ENCODE results near the gene TEX2.

TEX2 gene

DNA sequence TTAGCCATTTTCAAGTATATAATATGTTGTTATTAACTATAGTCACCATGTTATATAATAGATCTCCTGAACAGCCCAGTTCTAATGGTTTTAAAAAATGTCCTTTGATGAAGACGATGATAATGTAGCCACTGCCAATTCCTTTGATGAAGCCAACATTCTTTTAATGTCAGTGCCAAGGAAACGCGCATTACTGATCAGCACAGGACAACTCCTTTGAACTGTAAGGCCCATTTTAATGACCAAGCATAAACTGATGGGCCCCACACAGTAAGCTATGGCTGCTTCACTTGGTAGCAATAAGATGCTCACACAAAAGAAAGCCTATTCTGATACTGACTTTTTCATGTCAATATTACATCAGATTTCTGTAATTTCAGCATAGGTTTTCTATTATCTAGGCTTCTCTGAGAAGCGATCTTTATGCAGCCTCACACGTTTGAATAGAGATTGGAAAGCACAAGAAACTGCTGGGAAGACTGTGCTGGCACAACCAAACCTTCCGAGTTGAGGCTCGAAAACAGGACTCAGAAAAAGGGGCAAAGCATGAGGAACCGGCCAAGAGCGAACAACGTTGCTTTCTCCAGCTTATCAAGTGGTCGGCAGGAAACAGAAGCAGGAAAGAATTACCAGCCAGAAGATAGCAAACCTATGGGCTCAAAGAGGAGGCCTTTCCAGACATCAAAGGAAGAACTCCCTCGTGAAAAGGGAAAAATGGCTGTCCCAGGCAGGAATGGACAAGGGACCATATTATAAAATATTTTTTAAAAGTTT is 152.5 kb downstream of the TEX2 start:
- Histone ChIP-seq H3K9me3 (ENCODE audit: low read length) (no peaks in the 10 kb centered on the region), H3K4me2 (ENCODE audit: low read length) (no peak overlapping the region), H4K20me1 (ENCODE audit: insufficient read depth, low read length) (no peaks in the 10 kb centered on the region), H3F3A (ENCODE audit: insufficient read depth, low read length) (no peaks in the 10 kb centered on the region), H3K27me3 (ENCODE audit: insufficient read depth, low read length) (no peaks in the 10 kb centered on the region), H3K79me2 (ENCODE audit: insufficient read depth, low read length) (no peaks in the 10 kb centered on the region), H3K9ac (ENCODE audit: low read length) (no peak overlapping the region), H2AFZ (ENCODE audit: low read length) (no peak overlapping the region), H3K4me1 (ENCODE audit: insufficient read depth, low read length, severe bottlenecking) (no peaks in the 10 kb centered on the region), H3K9me2 (ENCODE audit: low read depth, low read length) (no peaks in the 10 kb centered on the region), H3K36me3 (ENCODE audit: insufficient read depth, low read length) (no peaks in the 10 kb centered on the region), H3K27ac (ENCODE audit: low read depth, low read length, poor library complexity, severe bottlenecking) (no peak overlapping the region), H3K4me3 (ENCODE audit: low read depth, low read length, poor library complexity, severe bottlenecking) (no peak overlapping the region)
- TF ChIP-seq, protein P1, sequence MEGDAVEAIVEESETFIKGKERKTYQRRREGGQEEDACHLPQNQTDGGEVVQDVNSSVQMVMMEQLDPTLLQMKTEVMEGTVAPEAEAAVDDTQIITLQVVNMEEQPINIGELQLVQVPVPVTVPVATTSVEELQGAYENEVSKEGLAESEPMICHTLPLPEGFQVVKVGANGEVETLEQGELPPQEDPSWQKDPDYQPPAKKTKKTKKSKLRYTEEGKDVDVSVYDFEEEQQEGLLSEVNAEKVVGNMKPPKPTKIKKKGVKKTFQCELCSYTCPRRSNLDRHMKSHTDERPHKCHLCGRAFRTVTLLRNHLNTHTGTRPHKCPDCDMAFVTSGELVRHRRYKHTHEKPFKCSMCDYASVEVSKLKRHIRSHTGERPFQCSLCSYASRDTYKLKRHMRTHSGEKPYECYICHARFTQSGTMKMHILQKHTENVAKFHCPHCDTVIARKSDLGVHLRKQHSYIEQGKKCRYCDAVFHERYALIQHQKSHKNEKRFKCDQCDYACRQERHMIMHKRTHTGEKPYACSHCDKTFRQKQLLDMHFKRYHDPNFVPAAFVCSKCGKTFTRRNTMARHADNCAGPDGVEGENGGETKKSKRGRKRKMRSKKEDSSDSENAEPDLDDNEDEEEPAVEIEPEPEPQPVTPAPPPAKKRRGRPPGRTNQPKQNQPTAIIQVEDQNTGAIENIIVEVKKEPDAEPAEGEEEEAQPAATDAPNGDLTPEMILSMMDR (IDR thresholded peaks at IDR 0.05; ENCODE audit: low read length), result no peak
- no peak for TF ChIP-seq EZH2 (IDR thresholded peaks at IDR 0.05; ENCODE audit: borderline replicate concordance, low read length)

DNA sequence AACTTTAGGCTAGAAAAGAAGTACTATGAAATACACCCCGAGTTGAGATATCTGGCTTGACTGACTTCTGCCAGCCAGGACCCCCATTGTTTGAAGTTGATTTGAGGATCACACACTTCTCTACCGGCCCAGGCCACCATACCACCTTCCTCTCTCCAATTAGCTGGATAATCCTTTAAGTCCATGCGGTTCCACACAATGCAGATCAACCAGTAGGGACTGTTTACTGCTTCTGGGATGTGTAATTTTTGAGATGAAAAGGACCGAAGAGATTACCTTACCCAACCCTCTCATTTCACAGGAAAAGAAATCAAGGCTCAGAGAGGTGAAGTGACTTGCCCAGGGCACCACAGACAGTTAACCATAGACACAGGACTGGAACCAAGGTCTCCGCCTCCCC is 153.7 kb downstream of the TEX2 start:
- Histone ChIP-seq H3K4me2 (ENCODE audit: low read length) (no peak overlapping the region), H3K79me2 (ENCODE audit: insufficient read depth, low read length) (no peaks in the 10 kb centered on the region)

DNA sequence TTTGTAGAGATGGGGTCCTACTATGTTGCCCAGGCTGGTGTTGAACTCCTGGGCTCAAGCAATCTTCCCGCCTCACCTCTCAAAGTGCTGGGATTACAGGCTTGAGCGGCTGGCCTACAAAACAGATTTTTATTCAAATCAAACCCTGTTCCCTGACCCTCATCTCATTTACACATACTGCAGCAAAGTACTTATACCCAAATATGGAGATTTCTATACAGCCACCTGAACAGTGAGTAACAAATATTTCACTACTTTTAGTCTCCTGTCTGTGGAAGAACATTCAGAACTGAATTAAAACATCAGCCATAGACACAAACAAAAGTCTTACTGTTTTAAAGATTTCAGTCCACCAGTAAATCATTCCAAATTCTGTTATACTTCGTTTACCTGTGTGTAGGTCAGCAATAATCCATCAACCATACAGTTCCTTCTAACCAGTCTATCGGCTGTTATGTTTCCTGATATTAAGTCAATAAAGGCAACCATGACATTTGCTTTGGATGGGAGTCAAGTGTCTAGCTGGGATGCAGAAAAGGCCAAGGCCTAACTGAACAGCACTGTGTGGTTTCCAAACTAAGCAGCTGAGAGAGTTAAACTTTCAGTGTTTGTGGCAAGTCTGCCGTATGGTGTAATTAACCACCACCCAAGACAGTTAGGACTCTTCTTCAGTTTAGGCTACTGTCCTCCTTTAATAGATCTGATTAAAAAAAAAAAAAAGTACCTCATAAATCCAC is 155.4 kb downstream of the TEX2 start:
- H3K79me2 ChIP-seq (ENCODE audit: insufficient read depth, low read length), result no peaks in the 10 kb centered on the region
- no peak overlapping the region for H3K27ac ChIP-seq (ENCODE audit: low read depth, low read length, poor library complexity, severe bottlenecking)
- H3K9ac ChIP-seq (ENCODE audit: low read length), result no peak overlapping the region

More for the DNA sequence above, 153.7 kb downstream of the TEX2 start:
- H3F3A ChIP-seq (ENCODE audit: insufficient read depth, low read length), result no peaks in the 10 kb centered on the region
- H3K9ac ChIP-seq (ENCODE audit: low read length), result no peak overlapping the region
- no peak overlapping the region for H3K27ac ChIP-seq (ENCODE audit: low read depth, low read length, poor library complexity, severe bottlenecking)
- H3K36me3 ChIP-seq (ENCODE audit: insufficient read depth, low read length), result no peaks in the 10 kb centered on the region
- H4K20me1 ChIP-seq (ENCODE audit: insufficient read depth, low read length), result no peaks in the 10 kb centered on the region
- TF ChIP-seq, protein P1 (IDR thresholded peaks at IDR 0.05; ENCODE audit: low read length), result no peak
- no peak for TF ChIP-seq EZH2 (IDR thresholded peaks at IDR 0.05; ENCODE audit: borderline replicate concordance, low read length)
- H2AFZ ChIP-seq (ENCODE audit: low read length), result no peak overlapping the region
- no peak overlapping the region for H3K4me3 ChIP-seq (ENCODE audit: low read depth, low read length, poor library complexity, severe bottlenecking)
- H3K9me3 ChIP-seq (ENCODE audit: low read length), result no peaks in the 10 kb centered on the region
- no peaks in the 10 kb centered on the region for H3K9me2 ChIP-seq (ENCODE audit: low read depth, low read length)
- H3K27me3 ChIP-seq (ENCODE audit: insufficient read depth, low read length), result no peaks in the 10 kb centered on the region
- H3K4me1 ChIP-seq (ENCODE audit: insufficient read depth, low read length, severe bottlenecking), result no peaks in the 10 kb centered on the region

More for the DNA sequence above, 155.4 kb downstream of the TEX2 start:
- Histone ChIP-seq H3K4me1 (ENCODE audit: insufficient read depth, low read length, severe bottlenecking) (no peaks in the 10 kb centered on the region), H3K9me2 (ENCODE audit: low read depth, low read length) (no peaks in the 10 kb centered on the region), H3K36me3 (ENCODE audit: insufficient read depth, low read length) (no peaks in the 10 kb centered on the region), H4K20me1 (ENCODE audit: insufficient read depth, low read length) (no peaks in the 10 kb centered on the region), H2AFZ (ENCODE audit: low read length) (no peak overlapping the region), H3K4me2 (ENCODE audit: low read length) (no peak overlapping the region), H3K27me3 (ENCODE audit: insufficient read depth, low read length) (no peaks in the 10 kb centered on the region; the same call in 1 of the 2 replicates), H3K9me3 (ENCODE audit: low read length) (no peaks in the 10 kb centered on the region), H3F3A (ENCODE audit: insufficient read depth, low read length) (no peaks in the 10 kb centered on the region), H3K4me3 (ENCODE audit: low read depth, low read length, poor library complexity, severe bottlenecking) (no peak overlapping the region)
- TF ChIP-seq, protein P1 (IDR thresholded peaks at IDR 0.05; ENCODE audit: low read length), result no peak
- no peak for TF ChIP-seq EZH2 (IDR thresholded peaks at IDR 0.05; ENCODE audit: borderline replicate concordance, low read length)

Measured in OCI-LY1 (cell line).